GM23338 (cell line): Measurements from ENCODE around the gene OOSP4A.

ENCODE experiments used
- CREB1 ChIP-seq: fragments of 250-450 bp; sonication (Bioruptor Pico); IDR thresholded peaks from 2 replicates; pipeline ENCODE4 v1.5.0; 2020; ENCODE audit warnings: low read depth, mild to moderate bottlenecking, moderate library complexity
- CTCF ChIP-seq, 2 experiments: fragments of 200-600 bp in 1 of 2; sonication (generic) in 1 of 2; conservative IDR thresholded peaks; 2 replicates each; pipeline versions ENCODE4 v1.5.1 to v1.6.1; 2016 to 2017; ENCODE audit warnings: antibody characterized with exemption in 2 of 2, low read depth in 2 of 2, mild to moderate bottlenecking in 2 of 2, moderate library complexity in 1 of 2
- ETS1 ChIP-seq: IDR thresholded peaks from 2 replicates; pipeline ENCODE4 v1.6.1; 2016; ENCODE audit warnings: antibody characterized with exemption
- EZH2 ChIP-seq: fragments of 200-600 bp; sonication (generic); IDR thresholded peaks from one replicate; pipeline ENCODE4 v1.8.0; 2017; ENCODE audit warnings: antibody characterized with exemption, mild to moderate bottlenecking, low read depth; ENCODE audit not compliant: unreplicated experiment
- EZH2phosphoT487 ChIP-seq: fragments of 200-600 bp; sonication (generic); IDR thresholded peaks from one replicate; pipeline ENCODE4 v1.8.1; 2018; ENCODE audit warnings: antibody characterized with exemption; ENCODE audit not compliant: unreplicated experiment
- POLR2AphosphoS5 ChIP-seq: IDR thresholded peaks from 2 replicates; pipeline ENCODE4 v1.6.1; 2016; ENCODE audit warnings: antibody characterized with exemption, low read depth
- REST ChIP-seq: IDR thresholded peaks from one replicate; pipeline ENCODE4 v1.6.1; 2018; ENCODE audit warnings: antibody characterized with exemption; ENCODE audit not compliant: unreplicated experiment
- STAT1 ChIP-seq: IDR thresholded peaks from one replicate; pipeline ENCODE4 v1.6.1; 2016; ENCODE audit warnings: antibody characterized with exemption; ENCODE audit not compliant: unreplicated experiment
- ZNF114 ChIP-seq: fragments of 250-450 bp; sonication (Bioruptor Pico); IDR thresholded peaks from 2 replicates; pipeline ENCODE4 v1.5.0; 2020; ENCODE audit warnings: mild to moderate bottlenecking, moderate library complexity

GRCh38 chr11:59957094-59957493 is 6.7 kb upstream of the OOSP4A start:
- TF ChIP-seq CTCF (conservative IDR thresholded peaks at IDR 0.05; ENCODE audit: low read depth in 2 of 2) (no peak), POLR2AphosphoS5 (no peak), EZH2 (no peak), ZNF114 (no peak), CREB1 (no peak), REST (no peak), STAT1 (no peak), EZH2phosphoT487 (no peak), ETS1 (no peak)
